DMS53 treated with DMSO at 0.1 percent for 48 hours (cell line): ENCODE data around the gene CHP2.
"Not testable (repeated sequence)": the region's sequence is repeated elsewhere in the genome, so short reads cannot be mapped to it uniquely, and the experiment has no call there.

Experiments
- DNase-seq: peaks from one replicate; lab custom pipeline; 2025; ENCODE audit not compliant: unreplicated experiment; lab: John Stamatoyannopoulos, UW

Gene CHP2

GRCh38 chr16:23745263-23745662, 9.6 kb upstream of the CHP2 start:
- DNase-seq, result no peak

GRCh38 chr16:23748630-23749029, 6.2 kb upstream of the CHP2 start:
- DNase-seq, result no peak

GRCh38 chr16:23751053-23751452, 3.8 kb upstream of the CHP2 start:
- not testable (repeated sequence) for DNase-seq

- no peak for DNase-seq
Measured at GRCh38 chr16:23753908-23754593, 775 bp upstream of the CHP2 start.

- no peak for DNase-seq
Measured at GRCh38 chr16:23755484-23755809, 621 bp downstream of the CHP2 start.

GRCh38 chr16:23757116-23757515, 2.3 kb downstream of the CHP2 start:
- DNase-seq, result no peak

GRCh38 chr16:23757937-23758619, 3.3 kb downstream of the CHP2 start:
- DNase-seq, result no peak

- no peak for DNase-seq
Measured at GRCh38 chr16:23765933-23766332, 11.1 kb downstream of the CHP2 start.

- no peak for DNase-seq
Measured at GRCh38 chr16:23768581-23768980, 13.8 kb downstream of the CHP2 start.

- DNase-seq, result no peak
Measured at GRCh38 chr16:23771027-23771426, 16.2 kb downstream of the CHP2 start.

- DNase-seq, result no peak
Measured at GRCh38 chr16:23771642-23772041, 16.8 kb downstream of the CHP2 start.

- no peak for DNase-seq
Measured at GRCh38 chr16:23773339-23773738, 18.5 kb downstream of the CHP2 start.

- DNase-seq, result no peak
Measured at GRCh38 chr16:23781176-23781575, 26.4 kb downstream of the CHP2 start.

- no peak for DNase-seq
Measured at GRCh38 chr16:23784811-23785447, 30.1 kb downstream of the CHP2 start.

GRCh38 chr16:23785842-23786241, 31.0 kb downstream of the CHP2 start:
- no peak for DNase-seq

- no peak for DNase-seq
Measured at GRCh38 chr16:23786964-23787561, 32.2 kb downstream of the CHP2 start.

- no peak for DNase-seq
Measured at GRCh38 chr16:23788685-23789084, 33.9 kb downstream of the CHP2 start.

- no peak for DNase-seq
Measured at GRCh38 chr16:23795378-23795777, 40.6 kb downstream of the CHP2 start.

- no peak for DNase-seq
Measured at GRCh38 chr16:23796941-23797340, 42.1 kb downstream of the CHP2 start.

- DNase-seq, result peak; percentile 11
Measured at GRCh38 chr16:23801378-23801777, 46.6 kb downstream of the CHP2 start.

- DNase-seq, result no peak
Measured at GRCh38 chr16:23802776-23803175, 48.0 kb downstream of the CHP2 start.

- DNase-seq, result no peak
Measured at GRCh38 chr16:23803591-23804123, 48.8 kb downstream of the CHP2 start.
